Left hindlimb (tissue), 1 donor: ENCODE data around the gene TRIM47.
A peak's percentile ranks its signal among the peaks of the same experiment; 100 is the strongest.
"Not testable (repeated sequence)": the region's sequence is repeated elsewhere in the genome, so short reads cannot be mapped to it uniquely, and the experiment has no call there.

Experiments used
- DNase-seq: peaks from one replicate; pipeline ENCODE4 v3.0.0-alpha.2; 2018

TRIM47 gene

GRCh38 chr17:75865404-75866188, 12.8 kb downstream of the TRIM47 start:
- not testable (repeated sequence) for DNase-seq

- peak; percentile 47 for DNase-seq
Observed at GRCh38 chr17:75864887-75865286, 13.5 kb downstream of the TRIM47 start.

- DNase-seq = peak; percentile 86
Observed at GRCh38 chr17:75864448-75864871, 13.9 kb downstream of the TRIM47 start.

- DNase-seq = no peak
Observed at GRCh38 chr17:75861927-75862317, 16.5 kb downstream of the TRIM47 start.

GRCh38 chr17:75859358-75859757, 19.0 kb downstream of the TRIM47 start:
- DNase-seq = not testable (repeated sequence)

- DNase-seq = no peak
Observed at GRCh38 chr17:75856062-75856756, 22.2 kb downstream of the TRIM47 start.

GRCh38 chr17:75855310-75856061, 22.9 kb downstream of the TRIM47 start, which contains the start of gene WBP2:
Gene WBP2, minus strand, starts transcription at chr17:75855335. Its CDS starts 38 bp downstream, at chr17:75855297.
- peak; percentile 99 for DNase-seq

GRCh38 chr17:75854881-75855309, 23.5 kb downstream of the TRIM47 start:
- no peak for DNase-seq

GRCh38 chr17:75854101-75854748, 24.2 kb downstream of the TRIM47 start:
- peak; percentile 29 for DNase-seq

- DNase-seq = no peak
Observed at GRCh38 chr17:75853433-75853832, 24.9 kb downstream of the TRIM47 start.

- not testable (repeated sequence) for DNase-seq
Observed at GRCh38 chr17:75851693-75851991, 26.7 kb downstream of the TRIM47 start.

GRCh38 chr17:75850928-75851692, 27.3 kb downstream of the TRIM47 start:
- no peak for DNase-seq

- no peak for DNase-seq
Observed at GRCh38 chr17:75849724-75850123, 28.7 kb downstream of the TRIM47 start.

GRCh38 chr17:75849279-75849646, 29.1 kb downstream of the TRIM47 start:
- DNase-seq = no peak

GRCh38 chr17:75848523-75849278, 29.7 kb downstream of the TRIM47 start:
- DNase-seq = no peak

GRCh38 chr17:75847614-75848522, 30.5 kb downstream of the TRIM47 start:
- no peak for DNase-seq

- DNase-seq = no peak
Observed at GRCh38 chr17:75846692-75847613, 31.4 kb downstream of the TRIM47 start.

GRCh38 chr17:75845933-75846691, 32.3 kb downstream of the TRIM47 start:
- DNase-seq = no peak
